Measurements from ENCODE around the gene RHOBTB1. TPM values are rescaled to one million over a fixed set of nuclear protein-coding genes. Genes with fewer than 3 reads are reported as not detected.
A peak's percentile ranks its signal among the peaks of the same experiment; 100 is the strongest.

RHOBTB1 gene
- total RNA-seq, 1 experiment from 2014 or later = 2.5 TPM

- H4K20me1 ChIP-seq (ENCODE audit: control insufficient read depth, insufficient read depth, insufficient read length) = no peaks in the 10 kb centered on the region
- no peaks in the 10 kb centered on the region for H3K9me3 Mint-ChIP-seq
- H2BK15ac ChIP-seq (ENCODE audit: low read depth, low read length) = no peak overlapping the region
- H4K5ac ChIP-seq (ENCODE audit: insufficient read length, low read depth, low read length) = no peak overlapping the region
- no peak overlapping the region for H4K91ac ChIP-seq (ENCODE audit: insufficient read length, low read depth, low read length)
- no peak overlapping the region for H2AFZ ChIP-seq (ENCODE audit: low read length)
- H2BK12ac ChIP-seq (ENCODE audit: insufficient read length, low read depth, low read length) = no peak overlapping the region
- H3K14ac ChIP-seq (ENCODE audit: insufficient read depth, low read length) = no peak overlapping the region
- TF ChIP-seq CTCF (conservative IDR thresholded peaks at IDR 0.05) = peak; percentile 63
- no peak overlapping the region for H3K4ac ChIP-seq (ENCODE audit: low read depth, low read length)
- H3K4me2 ChIP-seq (ENCODE audit: insufficient read depth, insufficient read length, low read length) = no peak overlapping the region
- no peaks in the 10 kb centered on the region for H3K36me3 Mint-ChIP-seq (ENCODE audit: insufficient read depth in 1 of 3, low read depth in 3 of 3)
- H2AK5ac ChIP-seq (ENCODE audit: insufficient read length, low read length) = no peak overlapping the region
- no peaks in the 10 kb centered on the region for H3K9me3 ChIP-seq (ENCODE audit: control insufficient read depth, low read depth, low read length)
- H3K79me2 ChIP-seq (ENCODE audit: insufficient read depth, low read length) = no peaks in the 10 kb centered on the region
- no peaks in the 10 kb centered on the region for H3K79me1 ChIP-seq (ENCODE audit: insufficient read depth, low read depth, low read length, poor library complexity, severe bottlenecking)
- H3K4me3 Mint-ChIP-seq = no peak overlapping the region
- H3K18ac ChIP-seq (ENCODE audit: insufficient read length, low read depth, low read length) = no peak overlapping the region
- H3K23me2 ChIP-seq (ENCODE audit: insufficient read length, low read depth, low read length, poor library complexity, severe bottlenecking) = no peaks in the 10 kb centered on the region
- WGBS (ENCODE audit: extremely low coverage, insufficient read length, low lambda C conversion rate) = no CpG with 5 or more reads among the region's 6 CpGs
- no peak overlapping the region for H3T11ph ChIP-seq (ENCODE audit: low read length)
- no peak overlapping the region for H3K23ac ChIP-seq (ENCODE audit: insufficient read length, low read depth, low read length)
- peaks cover 3 to 5% of the 10 kb centered on the region in 2 experiments; a peak in 2 of 4 replicates for H3K4me1 Mint-ChIP-seq
- H2BK5ac ChIP-seq (ENCODE audit: insufficient read length, low read length) = no peak overlapping the region
- no peak for DNase-seq
- no peak overlapping the region for H2BK20ac ChIP-seq (ENCODE audit: low read depth, low read length, poor library complexity, severe bottlenecking)
- H2BK120ac ChIP-seq (ENCODE audit: low read depth, low read length, poor library complexity, severe bottlenecking) = no peak overlapping the region
- no peak overlapping the region for H3K9ac ChIP-seq (ENCODE audit: extremely low read depth, insufficient read length, low read length)
- no peak overlapping the region for H3K56ac ChIP-seq (ENCODE audit: insufficient read length, low read depth, low read length)
- H3K27ac Mint-ChIP-seq = no peak overlapping the region
- H3K27me3 Mint-ChIP-seq (ENCODE audit: low read depth) = no peaks in the 10 kb centered on the region
- H3K27ac ChIP-seq (ENCODE audit: insufficient read length, low read depth, low read length) = no peak overlapping the region
- no peaks in the 10 kb centered on the region for H3K27me3 ChIP-seq (ENCODE audit: insufficient read depth, low read length)
- H3K4me1 ChIP-seq (ENCODE audit: insufficient read depth, low read length) = no peaks in the 10 kb centered on the region
- no peak overlapping the region for H4K8ac ChIP-seq (replicated peaks; ENCODE audit: insufficient read length, low read depth, low read length)
Measured at GRCh38 chr10:60820093-60820754, 123.8 kb downstream of the RHOBTB1 start.

Other genes starting within 250 kb of the RHOBTB1 start
- 75.2 and 78.9 TPM in 2 replicates for gene CDK1, start 165.7 kb downstream of the RHOBTB1 start, total RNA-seq (2021)

Data from H9 (cell line).